Skin epidermis (tissue), 12 donors: ENCODE data around the gene ANTKMT.
"Not testable (repeated sequence)": the region's sequence is repeated elsewhere in the genome, so short reads cannot be mapped to it uniquely, and the experiment has no call there.

ENCODE experiments used
- H3K27ac ChIP-seq, 21 experiments: fragments of 200-600 bp; sonication (generic) in 11 of 21; one replicate each; pipeline ENCODE4 v1.5.0; 2020; ENCODE audit warnings: mild to moderate bottlenecking in 3 of 21, inconsistent platforms in 2 of 21, moderate library complexity in 2 of 21
- H3K4me3 ChIP-seq, 7 experiments: fragments of 200-600 bp; sonication (generic) in 2 of 7; one replicate each; pipeline ENCODE4 v1.5.0; 2020; ENCODE audit warnings: inconsistent platforms in 2 of 7, mild to moderate bottlenecking in 2 of 7, moderate library complexity in 1 of 7

Gene ANTKMT

DNA sequence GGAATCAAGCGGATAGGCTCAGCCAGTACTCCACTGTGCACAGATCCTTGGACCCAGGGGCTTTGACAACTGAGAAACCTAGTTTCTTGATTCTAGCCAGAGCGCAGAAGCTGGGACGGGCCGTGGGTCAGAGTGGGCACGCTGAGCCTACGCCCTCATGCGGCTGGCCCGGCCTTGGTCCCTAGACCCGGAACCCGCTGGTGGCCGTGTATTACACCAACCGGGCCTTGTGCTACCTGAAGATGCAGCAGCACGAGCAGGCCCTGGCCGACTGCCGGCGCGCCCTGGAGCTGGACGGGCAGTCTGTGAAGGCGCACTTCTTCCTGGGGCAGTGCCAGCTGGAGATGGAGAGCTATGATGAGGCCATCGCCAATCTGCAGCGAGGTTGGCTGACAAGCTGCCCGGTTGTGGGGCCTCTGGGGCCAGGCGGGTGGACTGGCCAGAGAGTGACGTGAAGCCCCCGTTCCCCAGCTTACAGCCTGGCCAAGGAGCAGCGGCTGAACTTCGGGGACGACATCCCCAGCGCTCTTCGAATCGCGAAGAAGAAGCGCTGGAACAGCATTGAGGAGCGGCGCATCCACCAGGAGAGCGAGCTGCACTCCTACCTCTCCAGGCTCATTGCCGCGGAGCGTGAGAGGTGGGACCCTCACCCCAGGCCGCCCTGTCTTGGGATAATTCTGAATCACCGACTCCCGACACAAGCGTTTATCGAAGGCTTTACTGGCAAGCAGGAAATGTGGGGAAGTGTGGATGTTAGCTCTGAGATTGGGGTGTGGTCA lies 39.8 kb upstream of the ANTKMT start:
- Histone ChIP-seq H3K4me3 (peak overlapping the region; percentile 61 to 91 (median 79)), H3K27ac (peak overlapping the region; percentile 59 to 94 (median 87))

DNA sequence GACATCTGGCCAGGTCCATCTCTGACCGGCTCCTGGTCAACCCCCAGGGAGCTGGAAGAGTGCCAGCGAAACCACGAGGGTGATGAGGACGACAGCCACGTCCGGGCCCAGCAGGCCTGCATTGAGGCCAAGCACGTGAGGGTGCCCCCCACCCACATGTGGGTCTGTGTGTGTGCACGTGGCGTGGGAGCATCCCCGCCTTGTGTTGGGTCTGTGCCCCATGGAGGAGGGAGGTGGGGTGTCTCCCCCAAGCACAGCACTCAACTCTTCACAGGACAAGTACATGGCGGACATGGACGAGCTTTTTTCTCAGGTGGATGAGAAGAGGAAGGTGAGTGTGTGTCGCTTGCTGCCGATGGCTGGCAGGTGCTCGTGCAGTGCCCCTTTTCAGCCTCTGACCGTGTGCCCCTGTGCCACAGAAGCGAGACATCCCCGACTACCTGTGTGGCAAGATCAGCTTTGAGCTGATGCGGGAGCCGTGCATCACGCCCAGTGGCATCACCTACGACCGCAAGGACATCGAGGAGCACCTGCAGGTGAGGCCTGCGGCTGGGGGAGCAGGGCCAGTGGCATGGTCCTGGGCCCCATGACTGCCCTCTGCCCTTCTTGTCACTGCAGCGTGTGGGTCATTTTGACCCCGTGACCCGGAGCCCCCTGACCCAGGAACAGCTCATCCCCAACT lies 39.1 kb upstream of the ANTKMT start:
- H3K4me3 ChIP-seq: peak overlapping the region in 2 of 7 experiments; percentile 88 to 91
- peak overlapping the region in 1 of 21 experiments; percentile 85 for H3K27ac ChIP-seq

DNA sequence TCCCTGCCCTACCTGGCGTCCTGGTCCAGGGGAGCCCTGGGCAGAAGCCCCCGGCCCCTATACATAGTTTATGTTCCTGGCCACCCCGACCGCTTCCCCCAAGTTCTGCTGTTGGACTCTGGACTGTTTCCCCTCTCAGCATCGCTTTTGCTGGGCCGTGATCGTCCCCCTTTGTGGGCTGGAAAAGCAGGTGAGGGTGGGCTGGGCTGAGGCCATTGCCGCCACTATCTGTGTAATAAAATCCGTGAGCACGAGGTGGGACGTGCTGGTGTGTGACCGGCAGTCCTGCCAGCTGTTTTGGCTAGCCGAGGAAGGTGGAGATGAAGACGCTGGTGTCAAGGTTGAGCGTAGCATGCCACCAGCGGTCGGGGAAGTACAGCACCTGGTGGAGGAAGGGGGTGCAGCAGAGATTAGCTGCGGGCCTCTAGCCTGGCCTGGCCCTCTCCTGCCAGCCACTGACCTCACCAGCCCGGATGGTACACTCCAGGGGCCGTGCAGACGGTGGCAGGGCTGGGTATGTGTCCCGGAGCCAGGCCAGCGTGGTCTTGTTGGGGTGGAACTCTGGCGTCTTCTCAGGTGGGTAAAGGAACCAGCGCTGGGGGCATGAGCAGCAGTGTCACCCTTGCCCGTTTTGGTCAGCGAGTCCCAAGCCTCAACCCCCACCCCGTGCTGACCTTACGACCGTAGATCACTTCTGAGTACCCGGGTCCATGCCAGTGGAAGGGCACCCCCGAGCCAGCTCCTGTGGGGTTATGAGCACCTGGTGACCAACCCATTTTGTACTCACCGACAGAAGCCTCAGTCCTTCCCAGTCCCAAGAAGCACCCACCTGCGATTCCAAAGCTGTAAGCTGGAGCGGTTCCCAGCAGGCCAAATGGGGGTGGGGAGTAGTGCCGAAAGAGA lies 38.2 kb upstream of the ANTKMT start:
- H3K4me3 ChIP-seq: peak overlapping the region in 5 of 7 experiments; percentile 45 to 88 (median 65)
- peak overlapping the region in 3 of 21 experiments; percentile 86 to 87 (median 86) for H3K27ac ChIP-seq

DNA sequence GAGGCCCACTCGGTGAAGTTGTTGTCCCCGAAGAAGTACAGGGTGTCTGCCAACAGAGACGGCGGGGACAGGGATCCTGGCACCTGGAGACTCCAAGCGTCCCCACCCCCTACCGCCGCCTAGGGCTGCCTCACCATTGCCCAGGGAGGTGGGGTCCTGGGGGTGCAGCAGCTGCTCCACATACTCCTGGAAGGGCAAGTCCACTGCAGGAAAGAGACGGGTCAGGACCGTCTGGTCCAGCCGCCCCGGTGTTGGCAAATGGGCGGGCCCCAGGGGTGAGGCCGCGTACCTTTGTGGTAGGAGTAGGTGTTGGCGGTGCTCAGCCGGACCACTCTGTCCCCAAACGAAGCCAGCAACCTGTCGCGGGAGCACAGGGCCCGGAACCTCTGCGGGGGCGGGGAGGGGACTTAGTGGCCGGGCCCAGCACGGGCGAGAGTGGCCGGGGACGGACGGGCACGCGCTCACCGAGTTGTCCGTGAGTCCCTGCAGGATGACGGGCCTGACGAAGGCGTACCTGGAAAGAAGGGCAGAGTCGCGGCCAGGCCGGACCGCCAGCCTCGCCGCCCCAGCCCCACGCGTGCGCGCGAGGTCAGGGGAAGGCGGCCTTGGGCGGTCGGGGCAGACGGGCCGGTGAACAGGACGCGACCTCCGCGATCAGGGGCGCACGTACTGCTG lies 37.4 kb upstream of the ANTKMT start:
- Histone ChIP-seq H3K27ac (peak overlapping the region; percentile 47 to 91 (median 83)), H3K4me3 (peak overlapping the region; percentile 45 to 69 (median 64))

DNA sequence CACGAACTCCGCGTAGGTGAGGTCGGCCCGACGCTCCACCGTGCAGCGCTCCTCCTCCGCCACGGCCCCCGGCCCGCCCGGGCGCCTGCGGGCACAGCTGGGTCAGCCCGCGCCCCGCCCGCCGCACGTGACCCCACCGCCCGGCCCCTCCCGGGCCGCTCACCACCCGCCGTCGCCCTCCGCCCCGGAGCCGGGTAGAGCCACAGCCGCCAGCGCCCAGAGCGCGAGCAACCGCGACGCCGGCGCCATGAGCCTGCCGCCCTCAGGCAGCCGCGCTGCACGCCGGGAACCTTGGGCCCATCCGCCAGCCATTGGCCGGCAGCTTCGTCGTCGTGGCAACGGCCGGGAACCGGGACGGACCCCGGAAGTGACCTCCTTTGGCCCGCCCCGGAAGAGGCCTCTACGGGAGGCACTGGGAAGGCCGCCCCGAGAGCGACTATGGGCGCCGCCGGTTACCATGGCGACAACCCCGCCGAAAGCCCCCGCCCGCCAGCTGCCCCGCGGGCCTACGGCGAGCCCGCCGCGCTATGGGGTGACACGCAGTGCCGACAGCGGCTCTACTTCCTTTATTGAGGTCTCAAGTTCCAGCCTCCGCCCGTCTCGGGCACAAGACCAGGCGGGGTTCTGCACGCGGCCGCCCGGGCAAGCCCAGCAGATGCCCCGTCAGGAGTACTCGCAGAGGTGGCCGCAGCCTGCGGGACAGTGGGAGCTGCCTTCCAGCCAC lies 36.7 kb upstream of the ANTKMT start, which contains the start of gene JMJD8:
Gene JMJD8 (minus strand): TSS at position 264 of the 724 bp plus-strand sequence. CDS start 15 bp downstream, at position 249.
- H3K27ac ChIP-seq: peak within 1 kb of the TSS; percentile 47 to 91 (median 83)
- peak within 1 kb of the TSS; percentile 45 to 69 (median 64) for H3K4me3 ChIP-seq

DNA sequence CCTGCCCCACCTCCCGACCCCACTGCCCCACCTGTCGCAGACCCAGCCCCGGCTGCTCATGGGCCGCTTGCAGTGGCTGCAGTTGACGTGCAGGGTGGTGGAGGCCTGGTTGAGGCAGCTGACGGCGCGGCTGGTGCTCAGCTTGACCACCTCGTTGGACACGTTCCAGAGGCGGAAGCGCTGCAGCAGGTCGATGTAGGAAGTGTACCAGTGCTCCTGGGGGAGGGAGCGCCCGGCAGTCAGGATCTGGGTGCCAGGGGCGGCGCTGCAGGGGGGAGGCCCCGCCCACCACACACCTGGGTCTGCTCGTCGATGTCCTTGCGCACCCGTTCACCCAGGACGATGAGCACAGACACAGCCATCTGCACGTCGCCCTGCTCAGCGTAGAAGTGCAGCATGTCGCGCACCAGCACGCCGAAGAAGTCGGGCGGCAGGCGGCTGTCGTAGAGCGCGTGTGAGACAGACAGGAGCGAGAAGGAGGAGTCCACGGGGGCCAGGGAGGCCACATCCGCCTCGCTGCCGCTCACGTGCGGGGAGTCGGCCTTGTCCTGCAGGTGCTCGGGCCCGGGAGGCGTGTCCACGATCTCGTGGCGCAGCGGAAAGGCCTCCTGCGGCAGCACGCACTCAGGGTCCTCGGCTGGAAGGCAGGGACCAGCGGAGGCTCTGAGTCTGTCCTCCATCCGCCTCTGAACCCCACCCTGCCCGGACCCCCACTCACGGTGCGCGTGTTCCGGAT lies 35.8 kb upstream of the ANTKMT start:
- peak overlapping the region in 20 of 21 experiments; percentile 46 to 91 (median 84) for H3K27ac ChIP-seq

DNA sequence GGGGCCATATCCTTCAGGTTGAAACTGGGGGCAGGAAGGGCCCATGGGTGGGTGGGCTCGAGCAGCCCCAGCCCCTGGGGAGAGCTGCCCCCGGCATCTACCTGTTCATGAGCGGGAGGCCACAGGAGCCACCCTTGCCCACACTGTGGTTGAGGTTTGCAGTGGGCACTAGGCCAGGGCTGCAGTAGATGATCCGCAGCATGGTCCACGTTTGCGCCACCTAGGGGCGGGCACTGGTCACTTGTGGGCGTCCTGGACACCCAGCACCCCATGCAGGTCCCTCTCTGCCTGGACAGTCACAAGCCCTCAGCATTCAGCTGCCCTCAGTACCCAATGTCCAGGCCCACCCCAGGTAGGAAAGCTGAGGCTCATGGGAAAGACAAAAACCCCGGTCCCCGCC lies 35.0 kb upstream of the ANTKMT start:
- Histone ChIP-seq H3K27ac (no peak overlapping the region), H3K4me3 (no peak overlapping the region)

More for the DNA sequence above, 35.8 kb upstream of the ANTKMT start:
- peak overlapping the region; percentile 45 to 69 (median 64) for H3K4me3 ChIP-seq

DNA sequence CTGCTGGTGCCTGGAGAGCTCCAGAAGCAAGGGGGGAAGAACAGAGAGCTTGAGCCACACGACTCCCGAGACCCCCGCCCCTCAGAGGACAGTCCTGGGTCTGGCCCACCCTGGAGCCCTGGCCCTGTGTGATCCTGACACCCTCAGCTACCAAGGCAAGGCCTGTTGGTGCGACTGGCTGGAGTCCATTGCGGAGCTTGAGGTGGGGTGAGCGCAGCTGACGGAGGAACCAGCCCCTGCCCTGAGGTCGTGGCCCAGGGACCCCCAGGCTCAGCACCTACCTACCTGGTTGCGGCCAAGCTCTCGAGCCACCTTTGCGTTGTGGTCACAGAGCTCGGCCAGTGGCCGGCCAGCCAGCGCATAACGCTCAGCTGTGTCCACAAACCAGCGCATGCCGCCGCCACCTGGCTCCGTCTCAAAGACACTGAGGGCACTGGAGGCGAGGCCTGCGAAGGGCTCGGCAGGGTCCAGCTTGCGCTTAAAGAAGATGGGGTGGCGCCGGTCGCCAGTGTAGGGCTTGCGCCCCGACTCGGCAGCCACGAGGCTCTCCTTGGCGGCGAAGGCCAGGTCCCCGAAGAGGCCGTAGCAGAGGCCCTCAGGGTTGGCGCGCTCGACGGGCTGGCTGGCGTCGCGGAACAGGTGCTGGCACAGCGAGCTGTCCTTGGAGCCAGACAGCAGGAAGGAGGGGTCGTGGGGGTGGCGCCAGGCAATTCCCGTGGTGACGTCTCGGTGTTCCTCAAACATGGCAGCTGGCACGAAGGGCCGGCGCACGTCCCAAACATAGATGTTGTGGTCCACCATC lies 34.3 kb upstream of the ANTKMT start:
- H3K27ac ChIP-seq: no peak overlapping the region
- no peak overlapping the region for H3K4me3 ChIP-seq

DNA sequence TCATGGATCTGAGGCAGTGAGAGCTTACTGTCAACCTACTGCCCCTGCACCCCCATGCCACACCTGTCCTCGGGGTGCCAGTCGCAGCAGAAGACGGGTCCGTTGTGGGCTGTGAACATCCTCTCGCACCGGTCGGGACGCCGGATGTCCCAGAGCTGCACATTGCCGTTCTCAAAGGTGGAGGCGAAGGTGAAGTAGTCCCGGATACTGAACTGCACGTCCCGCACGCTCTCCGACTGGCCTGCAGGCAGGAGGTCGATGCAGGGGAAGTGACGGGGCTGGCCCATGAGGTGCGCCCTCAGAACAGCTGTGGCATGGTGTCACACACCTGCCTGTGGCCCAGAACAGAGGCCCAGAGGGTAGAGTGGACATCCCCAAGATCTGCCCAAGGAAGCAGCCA lies 33.4 kb upstream of the ANTKMT start:
- no peak overlapping the region for H3K4me3 ChIP-seq
- no peak overlapping the region for H3K27ac ChIP-seq

DNA sequence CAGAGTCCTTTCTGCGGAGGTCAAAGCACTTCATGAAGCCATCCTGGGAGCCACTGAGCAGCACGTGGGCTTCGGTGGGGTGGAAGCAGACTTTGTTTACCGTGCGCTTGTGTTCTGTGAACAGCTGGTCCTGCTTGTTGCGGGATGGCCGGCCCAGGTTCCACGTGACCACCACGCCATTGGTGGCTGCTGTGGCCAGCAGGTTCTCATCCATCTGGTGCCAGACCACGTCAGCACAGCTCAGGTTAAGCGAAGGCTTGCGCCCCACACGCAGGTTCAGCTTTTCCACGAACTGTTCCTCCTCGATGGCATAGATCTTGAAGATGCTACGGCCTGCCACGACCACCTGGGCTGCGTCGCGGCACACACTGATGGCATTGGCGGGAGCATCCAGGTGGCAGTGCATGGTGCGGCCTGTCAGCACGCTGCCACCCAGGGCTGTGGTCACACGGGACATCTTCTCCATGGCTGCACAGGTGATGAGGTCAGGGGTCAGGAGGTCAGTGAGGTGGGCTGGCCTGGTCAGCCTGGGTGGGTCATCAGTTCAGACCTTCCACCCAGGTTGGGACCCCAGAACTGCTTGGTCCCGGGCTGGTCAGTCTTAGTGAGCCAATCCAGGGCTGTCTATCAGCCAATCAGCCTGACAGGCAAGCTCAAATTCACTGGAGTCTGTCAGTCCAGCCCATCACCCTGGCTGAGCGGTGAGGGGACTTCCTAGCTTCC lies 31.6 kb upstream of the ANTKMT start:
- Histone ChIP-seq H3K4me3 (peak overlapping the region; percentile 69 to 98 (median 88)), H3K27ac (peak overlapping the region in 20 of 21 experiments; percentile 74 to 98 (median 92))

DNA sequence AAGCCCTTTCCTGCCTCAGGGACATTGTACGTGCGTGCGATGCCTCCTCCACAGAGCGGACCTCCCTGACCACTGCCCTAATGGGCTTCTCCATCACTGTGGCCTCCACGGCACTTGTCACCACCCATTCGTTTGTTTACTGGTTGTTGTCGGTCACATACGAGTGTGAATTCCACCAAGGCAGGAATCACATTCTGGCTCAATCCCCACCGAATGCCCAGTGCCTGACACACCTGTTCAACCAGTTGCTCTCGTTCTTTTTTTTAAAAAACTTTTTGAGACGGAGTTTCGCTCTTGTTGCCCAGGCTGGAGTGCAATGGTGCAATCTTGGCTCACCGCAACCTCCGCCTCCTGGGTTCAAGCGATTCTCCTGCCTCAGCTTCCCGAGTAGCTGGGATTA lies 29.7 kb upstream of the ANTKMT start:
- peak overlapping the region in 4 of 21 experiments; percentile 0 to 95 (median 92) for H3K27ac ChIP-seq
- not testable (repeated sequence) for H3K4me3 ChIP-seq

DNA sequence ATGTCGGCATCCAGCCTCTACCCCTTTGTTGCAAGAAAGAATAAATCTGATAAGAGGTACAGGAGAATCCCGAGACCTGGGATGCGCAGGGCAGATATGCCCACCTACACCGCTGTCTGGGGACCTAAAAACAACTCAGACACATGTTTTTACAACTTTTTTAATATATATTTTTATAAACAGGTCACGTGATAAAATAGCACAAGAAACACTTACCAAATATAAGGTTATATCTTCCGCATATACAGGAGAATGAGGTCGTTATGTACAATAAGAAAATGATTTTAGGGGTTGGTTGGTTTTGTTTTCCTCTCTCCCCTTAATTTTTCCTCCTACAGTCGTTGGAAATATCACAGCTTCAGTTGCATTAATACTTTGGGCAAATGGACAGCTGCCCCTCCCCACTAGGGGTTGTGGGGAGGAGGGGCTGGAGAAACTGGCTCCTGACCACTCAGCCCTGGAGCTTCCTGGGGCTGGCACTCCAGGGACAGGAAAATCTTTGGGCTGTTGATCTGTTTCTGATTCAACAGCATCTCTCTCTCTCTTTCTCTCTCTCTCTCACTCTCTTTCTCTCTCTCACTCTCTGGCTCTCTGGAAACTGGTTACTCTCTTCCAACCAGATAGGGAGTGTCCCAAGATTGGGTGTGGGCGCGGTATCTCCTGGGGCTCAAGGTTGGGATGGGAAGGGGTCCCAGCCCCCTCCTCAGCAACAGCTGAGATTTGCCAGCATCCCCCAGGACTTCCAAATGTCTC lies 28.4 kb upstream of the ANTKMT start:
- Histone ChIP-seq H3K4me3 (no peak overlapping the region), H3K27ac (peak overlapping the region in 3 of 21 experiments; percentile 9 to 29 (median 25))

DNA sequence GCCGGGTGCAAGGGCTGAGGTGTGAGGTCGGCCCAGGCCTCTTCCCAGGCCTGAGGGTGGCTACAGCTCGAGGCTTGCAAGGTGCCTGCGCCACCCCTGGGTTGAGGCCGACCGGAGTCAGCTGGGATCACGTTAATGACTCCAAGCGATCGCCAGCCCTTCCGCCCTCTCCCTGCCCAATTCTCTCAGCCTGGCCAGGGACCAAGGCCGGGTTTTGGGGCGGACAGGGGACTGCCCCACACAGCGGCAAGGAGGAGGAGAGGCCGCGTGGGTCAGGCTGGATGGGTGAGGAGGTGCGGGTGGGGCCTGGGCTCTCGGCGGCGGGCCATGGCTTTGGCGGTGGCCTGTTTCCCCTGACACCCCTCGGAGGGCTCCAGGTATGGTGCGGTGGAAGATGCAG lies 27.6 kb upstream of the ANTKMT start:
- H3K27ac ChIP-seq: peak overlapping the region in 4 of 21 experiments; percentile 0 to 31 (median 27)

DNA sequence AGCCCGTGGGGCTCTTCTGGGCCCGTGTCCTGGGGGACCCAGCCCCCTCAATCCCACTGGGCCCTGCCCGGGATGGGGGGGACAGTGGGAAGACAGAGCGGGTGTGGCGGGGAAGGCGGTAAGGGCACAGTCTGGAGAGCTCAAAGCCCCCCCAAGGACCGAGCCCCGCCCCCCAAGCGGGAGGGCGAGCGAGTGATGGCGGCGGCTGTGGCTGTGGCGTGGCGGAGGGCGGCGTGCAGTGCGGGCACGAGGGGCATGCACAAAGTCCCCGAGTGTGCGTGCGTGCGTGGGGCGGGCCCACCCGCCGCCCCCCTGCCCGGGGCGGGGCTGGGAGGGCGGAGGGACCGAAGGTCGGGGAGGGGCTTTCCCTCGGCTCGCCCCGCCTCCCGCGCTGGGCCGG lies 27.2 kb upstream of the ANTKMT start:
- peak overlapping the region in 2 of 7 experiments; percentile 33 to 51 for H3K4me3 ChIP-seq
- H3K27ac ChIP-seq: peak overlapping the region in 4 of 21 experiments; percentile 0 to 31 (median 27)

More for the DNA sequence above, 27.6 kb upstream of the ANTKMT start:
- H3K4me3 ChIP-seq: no peak overlapping the region

DNA sequence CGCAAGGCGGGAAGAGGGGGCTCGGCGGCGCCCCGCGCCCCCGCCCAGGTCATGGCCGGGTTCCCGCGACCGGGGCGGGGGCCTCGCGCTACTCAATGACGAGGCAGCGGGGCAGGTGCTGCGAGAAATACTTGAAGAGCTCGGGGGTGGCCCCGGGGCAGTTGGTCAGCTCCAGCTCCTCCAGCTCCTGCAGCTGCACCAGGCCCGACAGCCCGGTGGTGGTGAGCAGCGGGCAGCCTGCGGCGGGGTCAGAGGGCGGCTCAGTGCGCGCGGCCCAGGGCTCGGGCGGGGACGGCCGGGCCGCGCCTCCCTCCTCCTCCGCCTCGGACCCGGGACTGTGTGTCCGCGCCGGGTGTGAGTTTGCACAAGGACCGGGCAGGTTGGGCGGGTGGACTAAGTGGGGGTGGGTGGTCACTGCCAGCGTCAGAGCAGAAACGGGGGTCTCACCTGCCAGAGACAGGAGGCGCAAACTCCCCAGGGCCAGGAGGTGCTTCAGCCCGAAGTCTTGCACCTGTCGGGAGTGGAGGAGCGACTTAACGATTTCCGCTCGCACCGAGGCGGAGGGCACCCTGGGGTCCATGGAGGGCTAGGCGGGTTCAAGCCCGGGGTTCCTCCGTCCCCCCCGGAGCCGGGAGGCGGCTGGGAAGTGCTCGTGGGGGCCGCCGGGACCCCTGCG lies 26.6 kb upstream of the ANTKMT start:
- Histone ChIP-seq H3K4me3 (peak overlapping the region; percentile 15 to 51 (median 33)), H3K27ac (peak overlapping the region in 15 of 21 experiments; percentile 19 to 78 (median 60))
